PFSK-1 (cell line): Measurements from ENCODE around the gene LOC128125822.

ENCODE experiments used
- FOXP2 ChIP-seq: optimal IDR thresholded peaks from 2 replicates; pipeline ENCODE3; 2011; ENCODE audit warnings: borderline replicate concordance, control low read depth, inconsistent platforms; ENCODE audit not compliant: insufficient read depth; ENCODE audit errors: extremely low read length, extremely low read depth
- POLR2AphosphoS5 ChIP-seq: IDR thresholded peaks from 2 replicates; pipeline ENCODE4 v1.6.1; 2012; ENCODE audit warnings: low read depth, mild to moderate bottlenecking, control low read depth, low read length, moderate library complexity
- REST ChIP-seq, 2 experiments: IDR thresholded peaks; 2 replicates each; pipeline versions ENCODE4 v1.6.1 to v1.8.0; 2011 to 2012; ENCODE audit warnings: low read depth in 2 of 2, low read length in 2 of 2, control low read depth in 1 of 2, inconsistent platforms in 1 of 2, mild to moderate bottlenecking in 1 of 2, moderate library complexity in 1 of 2; ENCODE audit not compliant: insufficient read depth in 1 of 2
- SIN3A ChIP-seq: IDR thresholded peaks from 2 replicates; pipeline ENCODE4 v1.6.1; 2012; ENCODE audit warnings: mild to moderate bottlenecking, low read length, moderate library complexity, borderline replicate concordance; ENCODE audit not compliant: insufficient read depth
- TAF1 ChIP-seq: IDR thresholded peaks from 2 replicates; pipeline ENCODE4 v1.6.1; 2012; ENCODE audit warnings: low read length, control low read depth, borderline replicate concordance; ENCODE audit not compliant: insufficient read depth

The LOC128125822 gene

DNA sequence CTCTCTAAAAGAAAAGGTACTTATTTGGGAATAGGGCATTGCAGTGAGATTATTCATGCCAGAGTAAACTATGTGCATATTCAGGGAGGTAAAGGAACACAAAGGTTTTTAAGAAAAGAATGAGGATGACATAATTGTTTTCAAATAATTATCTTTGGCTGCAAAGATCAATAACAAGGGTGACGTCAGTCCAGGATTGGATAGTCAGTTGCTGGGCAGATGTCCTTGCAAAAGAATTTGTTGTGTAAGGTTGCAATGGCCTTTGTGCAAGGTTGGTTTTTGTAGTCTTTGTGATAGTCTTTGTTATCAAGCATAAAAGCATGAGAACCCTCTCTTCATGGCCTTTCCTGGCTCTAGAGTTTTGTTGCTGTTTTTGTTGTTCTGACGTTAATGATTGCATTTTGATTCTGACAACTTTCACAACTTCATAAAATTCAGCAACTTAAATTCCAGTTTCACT is 17.7 kb downstream of the LOC128125822 start:
- no peak for TF ChIP-seq FOXP2
- TF ChIP-seq REST (IDR thresholded peaks at IDR 0.05; ENCODE audit: insufficient read depth in 1 of 2, low read depth in 2 of 2, low read length in 2 of 2), result no peak
- TF ChIP-seq SIN3A, result no peak
- TF ChIP-seq TAF1, result no peak
- TF ChIP-seq POLR2AphosphoS5, result no peak

- TF ChIP-seq TAF1, result no peak
- TF ChIP-seq POLR2AphosphoS5, result no peak
- TF ChIP-seq FOXP2, result no peak
- no peak for TF ChIP-seq SIN3A
- no peak for TF ChIP-seq REST (IDR thresholded peaks at IDR 0.05; ENCODE audit: insufficient read depth in 1 of 2, low read depth in 2 of 2, low read length in 2 of 2)
Observed at GRCh38 chr6:63592886-63593285, 20.6 kb downstream of the LOC128125822 start.

GRCh38 chr6:63597141-63598048 is 25.1 kb downstream of the LOC128125822 start:
- TF ChIP-seq FOXP2 (no peak), REST (IDR thresholded peaks at IDR 0.05; ENCODE audit: insufficient read depth in 1 of 2, low read depth in 2 of 2, low read length in 2 of 2) (no peak), POLR2AphosphoS5 (no peak), SIN3A (no peak), TAF1 (no peak)

- TF ChIP-seq TAF1 (no peak), FOXP2 (no peak), SIN3A (no peak), POLR2AphosphoS5 (no peak), REST (IDR thresholded peaks at IDR 0.05; ENCODE audit: insufficient read depth in 1 of 2, low read depth in 2 of 2, low read length in 2 of 2) (no peak)
Observed at GRCh38 chr6:63598049-63599036, 26.1 kb downstream of the LOC128125822 start.
